ENCODE results near the gene MAN2A2. TPM values are rescaled to one million over a fixed set of nuclear protein-coding genes. Genes with fewer than 3 reads are reported as not detected.
A peak's percentile ranks its signal among the peaks of the same experiment; 100 is the strongest.

The MAN2A2 gene
- total and polyA plus RNA-seq, 9 of the 15 experiments (the other 6 are each of a cell fraction or from before 2014, with no cell fraction given) = 7.3 to 151 (median 43.4) TPM

DNA sequence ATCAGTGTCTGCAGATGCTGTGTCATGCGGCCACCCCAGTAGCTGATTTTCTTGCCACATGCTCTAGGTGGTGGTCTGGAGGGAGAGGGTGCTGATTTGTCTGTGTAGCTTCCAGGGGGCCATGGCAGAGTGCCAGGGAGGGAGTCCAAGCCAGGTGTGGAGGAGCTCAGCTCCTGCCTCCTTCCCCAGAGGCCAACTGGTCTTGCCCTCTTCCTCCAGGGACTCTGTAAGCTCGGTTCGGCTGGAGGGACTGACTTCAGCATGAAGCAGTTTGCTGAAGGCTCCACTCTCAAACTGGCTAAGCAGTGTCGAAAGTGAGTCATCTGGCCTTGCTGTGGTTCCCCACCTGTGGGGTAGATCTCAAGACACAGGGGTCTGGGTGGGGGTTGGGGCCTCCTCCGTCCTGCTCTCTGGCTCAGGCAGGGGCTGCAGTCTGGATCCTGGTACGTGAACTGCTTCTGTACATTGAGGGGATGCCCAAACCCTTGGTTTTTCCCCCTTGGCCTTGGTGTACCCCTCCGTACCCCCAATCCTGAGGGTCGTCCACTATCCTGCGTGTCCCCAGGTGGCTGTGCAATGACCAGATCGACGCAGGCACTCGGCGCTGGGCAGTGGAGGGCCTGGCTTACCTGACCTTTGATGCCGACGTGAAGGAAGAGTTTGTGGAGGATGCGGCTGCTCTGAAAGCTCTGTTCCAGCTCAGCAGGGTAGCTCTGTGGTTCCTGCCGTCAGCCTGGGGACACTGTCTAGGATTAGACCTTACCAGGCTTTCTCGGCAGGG is 44.7 kb downstream of the MAN2A2 start (continued):
- TF ChIP-seq WHSC1 (IDR thresholded peaks at IDR 0.05; ENCODE audit: low read length) = peak; percentile 56
- no peak for TF ChIP-seq TAF7 (tag; IDR thresholded peaks at IDR 0.05)
- no peak for TF ChIP-seq EWSR1 (IDR thresholded peaks at IDR 0.05; ENCODE audit: borderline replicate concordance, low read depth, partially characterized antibody)
- TF ChIP-seq MTA3 (IDR thresholded peaks at IDR 0.05; ENCODE audit: borderline replicate concordance) = 0 out of 2 replicates have a peak, but pooled peaks have one; percentile 46
- no peak for TF ChIP-seq FOXK2 (conservative IDR thresholded peaks at IDR 0.05 in 1 of 2, IDR thresholded peaks at IDR 0.05 in 1 of 2; ENCODE audit: low read depth in 2 of 2)
- peak; percentile 72; the same call in 1 of the 2 replicates for TF ChIP-seq ZNF316 (IDR thresholded peaks at IDR 0.05)
- TF ChIP-seq, protein P1, sequence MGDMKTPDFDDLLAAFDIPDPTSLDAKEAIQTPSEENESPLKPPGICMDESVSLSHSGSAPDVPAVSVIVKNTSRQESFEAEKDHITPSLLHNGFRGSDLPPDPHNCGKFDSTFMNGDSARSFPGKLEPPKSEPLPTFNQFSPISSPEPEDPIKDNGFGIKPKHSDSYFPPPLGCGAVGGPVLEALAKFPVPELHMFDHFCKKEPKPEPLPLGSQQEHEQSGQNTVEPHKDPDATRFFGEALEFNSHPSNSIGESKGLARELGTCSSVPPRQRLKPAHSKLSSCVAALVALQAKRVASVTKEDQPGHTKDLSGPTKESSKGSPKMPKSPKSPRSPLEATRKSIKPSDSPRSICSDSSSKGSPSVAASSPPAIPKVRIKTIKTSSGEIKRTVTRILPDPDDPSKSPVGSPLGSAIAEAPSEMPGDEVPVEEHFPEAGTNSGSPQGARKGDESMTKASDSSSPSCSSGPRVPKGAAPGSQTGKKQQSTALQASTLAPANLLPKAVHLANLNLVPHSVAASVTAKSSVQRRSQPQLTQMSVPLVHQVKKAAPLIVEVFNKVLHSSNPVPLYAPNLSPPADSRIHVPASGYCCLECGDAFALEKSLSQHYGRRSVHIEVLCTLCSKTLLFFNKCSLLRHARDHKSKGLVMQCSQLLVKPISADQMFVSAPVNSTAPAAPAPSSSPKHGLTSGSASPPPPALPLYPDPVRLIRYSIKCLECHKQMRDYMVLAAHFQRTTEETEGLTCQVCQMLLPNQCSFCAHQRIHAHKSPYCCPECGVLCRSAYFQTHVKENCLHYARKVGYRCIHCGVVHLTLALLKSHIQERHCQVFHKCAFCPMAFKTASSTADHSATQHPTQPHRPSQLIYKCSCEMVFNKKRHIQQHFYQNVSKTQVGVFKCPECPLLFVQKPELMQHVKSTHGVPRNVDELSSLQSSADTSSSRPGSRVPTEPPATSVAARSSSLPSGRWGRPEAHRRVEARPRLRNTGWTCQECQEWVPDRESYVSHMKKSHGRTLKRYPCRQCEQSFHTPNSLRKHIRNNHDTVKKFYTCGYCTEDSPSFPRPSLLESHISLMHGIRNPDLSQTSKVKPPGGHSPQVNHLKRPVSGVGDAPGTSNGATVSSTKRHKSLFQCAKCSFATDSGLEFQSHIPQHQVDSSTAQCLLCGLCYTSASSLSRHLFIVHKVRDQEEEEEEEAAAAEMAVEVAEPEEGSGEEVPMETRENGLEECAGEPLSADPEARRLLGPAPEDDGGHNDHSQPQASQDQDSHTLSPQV (IDR thresholded peaks at IDR 0.05) = peak; percentile 84
- no peak for TF ChIP-seq RBM15 (IDR thresholded peaks at IDR 0.05; ENCODE audit: insufficient read depth, low read length)
- no peak for TF ChIP-seq RHOXF2B (CRISPR knock-in tag; conservative IDR thresholded peaks at IDR 0.05)
- no peak for TF ChIP-seq NR2C1 (IDR thresholded peaks at IDR 0.05)
- no peak for TF ChIP-seq NR2C1 (tag; IDR thresholded peaks at IDR 0.05)
- no peak for TF ChIP-seq SNIP1 (IDR thresholded peaks at IDR 0.05; ENCODE audit: low read depth)
- TF ChIP-seq ZKSCAN1 (IDR thresholded peaks at IDR 0.05; ENCODE audit: low read depth, low read length) = no peak
- TF ChIP-seq C11orf30 (IDR thresholded peaks at IDR 0.05; ENCODE audit: low read depth) = peak; percentile 85
- TF ChIP-seq RBFOX2 (IDR thresholded peaks at IDR 0.05; ENCODE audit: low read depth, low read length) = peak; percentile 19; the same call in 1 of the 2 replicates
